Heart left ventricle (tissue), 16 donors: Measurements from ENCODE around the gene SF3B4. TPM values are rescaled to one million over a fixed set of nuclear protein-coding genes. Genes with fewer than 3 reads are reported as not detected.
A peak's percentile ranks its signal among the peaks of the same experiment; 100 is the strongest.

Experiments
- ATAC-seq, 4 donors: fragments of 200-7000 bp; cut with Tn5 transposase; one replicate each; pipeline ENCODE4 v1.9.1; 2020 to 2022; ENCODE audit warnings: moderate library complexity in 4 of 4, mild to moderate bottlenecking in 3 of 4, moderate number of reproducible peaks in 1 of 4
- DNase-seq, 5 donors: peaks; one replicate each; pipeline ENCODE4 v3.0.0-alpha.2; 2020
- H3K27ac ChIP-seq, 12 donors: fragments of 200-600 bp; sonication (generic) in 4 of 12; one replicate each; pipeline versions ENCODE4 v1.5.0 to v1.8.0; 2016 to 2022; ENCODE audit warnings: mild to moderate bottlenecking in 2 of 12
- H3K27me3 ChIP-seq, 9 donors: fragments of 200-600 bp; sonication (generic) in 2 of 9; one replicate each; pipeline versions ENCODE4 v1.5.1 to v1.8.0; 2016 to 2022; ENCODE audit warnings: mild to moderate bottlenecking in 3 of 9
- H3K36me3 ChIP-seq, 9 donors: fragments of 200-600 bp; sonication (generic) in 2 of 9; one replicate each; pipeline versions ENCODE4 v1.5.0 to v1.8.0; 2018 to 2022; ENCODE audit warnings: mild to moderate bottlenecking in 2 of 9
- H3K4me1 ChIP-seq, 12 donors: fragments of 200-600 bp; sonication (generic) in 4 of 12; one replicate each; pipeline versions ENCODE4 v1.5.0 to v1.8.0; 2016 to 2022; ENCODE audit warnings: mild to moderate bottlenecking in 3 of 12
- H3K4me3 ChIP-seq, 12 donors: fragments of 200-600 bp; sonication (generic) in 4 of 12; one replicate each; pipeline versions ENCODE4 v1.5.0 to v1.8.0; 2017 to 2022; ENCODE audit warnings: mild to moderate bottlenecking in 9 of 12, moderate library complexity in 4 of 12
- H3K9me3 ChIP-seq, 12 donors: fragments of 200-600 bp; sonication (generic) in 4 of 12; one replicate each; pipeline versions ENCODE4 v1.5.0 to v1.8.0; 2016 to 2022; ENCODE audit warnings: mild to moderate bottlenecking in 1 of 12
- POLR2A ChIP-seq, 2 donors: fragments of 450-650 bp; IDR thresholded peaks; one replicate each; pipeline ENCODE4 v1.6.1; 2017; ENCODE audit warnings: antibody characterized with exemption in 2 of 2, mild to moderate bottlenecking in 2 of 2, moderate library complexity in 2 of 2
- WGBS, 4 donors: extraction: QIAGEN DNeasy Blood & Tissue Kit in 2 of 4; methylation state at CpG; one replicate each; pipeline versions ENCODE4 v1.1.5 to v1.1.7; 2013 to 2018; 5-methylcytosine and 5-hydroxymethylcytosine counted together
- intact Hi-C, 10 donors: fragments of 100-400 bp; cut with DNase I; formaldehyde crosslinking; loops; one replicate each; pipeline versions ENCODE4 v1.11.1 to v1.14.2; 2022
- polyA plus RNA-seq, 2 donors: library from polyadenylated mRNA; stranded (reverse); fragments of 200-250 nt; gene quantifications; one replicate each; pipeline ENCODE4 v1.2.3, GENCODE V29; 2013
- total RNA-seq, 9 donors: library from RNA; depleted of rRNA in 2 of 9; stranded (reverse); fragments of >200 nt in 2 of 9; fragmentation: NEBNext Ultra II Directional in 3 of 9; extraction: Animal tissue kit (Norgen Biotek cat#: 25700) in 3 of 9; gene quantifications; one replicate each; pipeline versions ENCODE4 v1.1.0 to v1.2.4, GENCODE V29; 2016 to 2023
- TF ChIP-seq, protein P1 (sequence below), 12 donors: fragments of 200-600 bp; sonication (generic) in 4 of 12; IDR thresholded peaks; one replicate each; pipeline versions ENCODE4 v1.5.0 to v1.8.0; 2018 to 2022; ENCODE audit warnings: antibody characterized with exemption in 12 of 12, mild to moderate bottlenecking in 5 of 12
- donor health status: ischemic (EF 13 %, LVEDD 7.1; RV severe dilation, severe dysfunction).
- donor health status: healthy with polysubstance abuse.
- donor health status: DM: no; HTN: yes; CAD: no.
- donor health status: DM: no; HTN: no; CAD: no.
- donor health status: ischemic (EF 25% LVEDD 6.9; RV normal size, moderate dysfunction).
- donor health status: ischemic (EF 25% LVEDD 5.7; RV mildly dilated, moderate dysfunction).
- donor health status: healthy.
- donor health status: DM: yes; HTN: yes; CAD: no.
- donor health status: ischemic (EF 35%, LVEDD 5.7; RV mildly dilated, moderate dysfunction).
- donor health status: nonischemic (EF 11% LVEDD 7.7; RV severe dilation, severe dysfunction).
- donor health status: DM: yes; HTN: yes; CAD: no.
- donor health status: PGD.
- donor health status: ischemic (EF 29% LVEDD 5.4; RV normal size, mild dysfunction).
- donor health status: nonischemic (EF 23%, LVEDD 6.1; RV moderate dilation, normal function).

Gene SF3B4
- total and polyA plus RNA-seq, 11 donors = 10.2 to 32.7 (median 23.1) TPM

DNA sequence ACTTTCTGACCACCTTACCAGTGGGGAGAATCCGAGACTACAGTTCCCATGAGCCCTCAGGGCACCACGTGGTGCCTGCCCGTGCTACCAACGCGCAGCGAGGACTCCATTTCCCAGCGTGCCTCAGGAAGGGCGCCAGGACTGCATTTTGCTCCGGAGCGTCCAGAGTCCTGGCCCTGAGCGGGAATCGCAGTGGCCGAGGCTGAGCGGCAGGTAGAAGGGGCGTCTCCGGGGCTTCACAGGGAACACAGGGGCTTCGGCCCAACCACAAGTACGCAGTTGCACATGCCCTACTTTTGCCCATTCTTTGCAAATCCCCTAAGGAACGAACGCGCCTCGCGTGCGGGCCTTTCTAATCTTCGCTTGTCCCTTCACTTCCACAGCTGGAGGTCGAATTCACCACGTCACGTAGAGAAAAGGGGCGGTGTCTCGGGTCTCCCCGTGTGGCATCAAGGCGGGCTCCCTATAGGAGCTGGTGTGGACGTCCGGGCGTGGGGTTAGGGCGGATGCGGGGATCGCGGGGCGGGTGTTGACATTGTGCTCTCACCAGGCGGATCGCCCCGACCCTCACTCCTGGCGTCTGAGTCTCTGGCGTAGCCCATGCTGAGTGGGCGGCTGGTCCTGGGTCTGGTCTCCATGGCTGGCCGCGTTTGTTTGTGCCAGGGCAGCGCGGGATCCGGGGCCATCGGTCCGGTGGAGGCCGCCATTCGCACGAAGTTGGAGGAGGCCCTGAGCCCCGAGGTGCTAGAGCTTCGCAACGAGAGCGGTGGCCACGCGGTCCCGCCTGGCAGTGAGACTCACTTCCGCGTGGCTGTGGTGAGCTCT, 27.9 kb downstream of the SF3B4 start, which contains the start of gene BOLA1:
TSS of gene BOLA1 (plus strand) at position 109 of the 825 bp plus-strand sequence. CDS start at position 601, 492 bp downstream.
- H3K9me3 ChIP-seq = no peaks in the 10 kb centered on the region
- intact Hi-C loops = loop anchor here in 4 of 10 donors (1.0 to 10.0 kb wide), 6 partner anchors 19 to 265 kb away; partner anchors contain the start of genes MTMR11 (in 1 of the 4), SF3B4 (in 1 of the 4) and VPS45 (in 1 of the 4)
- ATAC-seq (peak; percentile 99 to 100 (median 100)), DNase-seq (peak; percentile 94 to 97 (median 95))
- 3 to 7% (median 5%) methylated on average over 37 to 65 of the region's 65 CpGs for WGBS, 4 donors
- H3K36me3 ChIP-seq = peaks cover 0 to 5% (median 0%) of the 10 kb centered on the region in 9 donors
- H3K27me3 ChIP-seq = no peaks in the 10 kb centered on the region
- peak within 1 kb of the TSS; percentile 31 to 95 (median 87) for H3K27ac ChIP-seq
- peak within 1 kb of the TSS; percentile 35 to 78 (median 64) for H3K4me3 ChIP-seq
- TF ChIP-seq, protein P1, sequence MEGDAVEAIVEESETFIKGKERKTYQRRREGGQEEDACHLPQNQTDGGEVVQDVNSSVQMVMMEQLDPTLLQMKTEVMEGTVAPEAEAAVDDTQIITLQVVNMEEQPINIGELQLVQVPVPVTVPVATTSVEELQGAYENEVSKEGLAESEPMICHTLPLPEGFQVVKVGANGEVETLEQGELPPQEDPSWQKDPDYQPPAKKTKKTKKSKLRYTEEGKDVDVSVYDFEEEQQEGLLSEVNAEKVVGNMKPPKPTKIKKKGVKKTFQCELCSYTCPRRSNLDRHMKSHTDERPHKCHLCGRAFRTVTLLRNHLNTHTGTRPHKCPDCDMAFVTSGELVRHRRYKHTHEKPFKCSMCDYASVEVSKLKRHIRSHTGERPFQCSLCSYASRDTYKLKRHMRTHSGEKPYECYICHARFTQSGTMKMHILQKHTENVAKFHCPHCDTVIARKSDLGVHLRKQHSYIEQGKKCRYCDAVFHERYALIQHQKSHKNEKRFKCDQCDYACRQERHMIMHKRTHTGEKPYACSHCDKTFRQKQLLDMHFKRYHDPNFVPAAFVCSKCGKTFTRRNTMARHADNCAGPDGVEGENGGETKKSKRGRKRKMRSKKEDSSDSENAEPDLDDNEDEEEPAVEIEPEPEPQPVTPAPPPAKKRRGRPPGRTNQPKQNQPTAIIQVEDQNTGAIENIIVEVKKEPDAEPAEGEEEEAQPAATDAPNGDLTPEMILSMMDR (IDR thresholded peaks at IDR 0.05) = no peak
- peak in 1 of 2 donors; percentile 87 for TF ChIP-seq POLR2A (IDR thresholded peaks at IDR 0.05)
- peaks cover 0 to 13% (median 7%) of the 10 kb centered on the region in 12 donors for H3K4me1 ChIP-seq

DNA sequence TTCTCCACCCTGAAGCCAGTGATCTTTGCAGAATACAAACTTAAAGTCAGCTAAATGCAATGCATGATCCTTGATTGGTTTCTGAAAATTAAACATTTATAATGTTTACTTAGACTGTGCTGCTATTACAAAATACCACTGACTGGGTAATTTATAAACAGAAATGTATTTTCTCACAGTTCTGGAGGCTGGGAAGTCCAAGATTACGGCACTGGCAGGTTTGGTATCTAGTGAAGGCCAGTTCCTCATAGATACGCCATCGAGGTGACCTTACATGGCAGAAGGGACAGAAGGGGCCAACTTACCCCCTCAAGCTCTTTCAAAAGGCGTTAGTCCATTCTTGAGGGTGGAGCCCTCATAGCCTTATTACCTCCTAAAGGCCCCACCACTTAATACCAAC, 31.0 kb downstream of the SF3B4 start:
- TF ChIP-seq, protein P1 (IDR thresholded peaks at IDR 0.05) = no peak
- H3K9me3 ChIP-seq = no peaks in the 10 kb centered on the region
- DNase-seq (no peak), ATAC-seq (no peak)
- H3K27me3 ChIP-seq = no peaks in the 10 kb centered on the region
- 78 to 95% (median 90%) methylated on average over 4 of the region's 4 CpGs for WGBS, 4 donors
- no peak overlapping the region for H3K27ac ChIP-seq
- no peak overlapping the region for H3K4me3 ChIP-seq
- intact Hi-C loops = loop anchor here in 4 of 10 donors (5.0 to 10.0 kb wide), 4 partner anchors 41 to 268 kb away; partner anchors contain the start of genes MTMR11 (in 1 of the 4) and VPS45 (in 1 of the 4)
- peaks cover 0 to 13% (median 7%) of the 10 kb centered on the region in 12 donors for H3K4me1 ChIP-seq
- H3K36me3 ChIP-seq = no peaks in the 10 kb centered on the region

DNA sequence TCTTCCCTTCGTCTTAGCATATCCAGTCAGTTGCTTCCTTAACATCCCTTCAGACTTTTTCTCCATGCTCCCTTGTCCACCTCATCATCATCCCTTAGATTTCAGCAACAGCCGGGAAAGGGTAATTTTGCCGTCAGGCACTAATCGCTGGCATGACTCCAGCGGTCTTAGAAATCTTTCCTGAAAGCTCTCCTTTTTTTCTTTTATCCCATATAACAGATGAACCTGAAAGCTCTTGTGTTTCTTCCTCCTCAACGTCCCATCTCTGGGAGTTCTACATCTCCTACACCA, 38.7 kb downstream of the SF3B4 start:
- no peaks in the 10 kb centered on the region for H3K27me3 ChIP-seq
- H3K36me3 ChIP-seq = no peaks in the 10 kb centered on the region
- H3K4me1 ChIP-seq = peaks cover 0 to 20% (median 12%) of the 10 kb centered on the region in 12 donors
- no peak for TF ChIP-seq POLR2A (IDR thresholded peaks at IDR 0.05)
- TF ChIP-seq, protein P1 (IDR thresholded peaks at IDR 0.05) = no peak
- H3K27ac ChIP-seq = peak overlapping the region; percentile 87 to 100 (median 96)
- DNase-seq = peak in 1 of 5 donors; percentile 50
- ATAC-seq = no peak
- H3K9me3 ChIP-seq = no peaks in the 10 kb centered on the region
- intact Hi-C loops = loop anchor here in 5 of 10 donors (1.0 to 2.0 kb wide), 3 partner anchors 38 to 50 kb away; partner anchors contain the start of gene SF3B4 (in 3 of the 5)
- peak overlapping the region; percentile 34 to 86 (median 67) for H3K4me3 ChIP-seq
- 19 to 28% (median 22%) methylated on average over 6 of the region's 6 CpGs for WGBS, 4 donors
